ENCODE results near the gene KCNK10.

KCNK10 gene

GRCh38 chr14:88318406-88318805 is 4.7 kb downstream of the KCNK10 start:
- no peaks in the 10 kb centered on the region for H3K4me1 ChIP-seq (ENCODE audit: insufficient read depth, low read length, severe bottlenecking)
- TF ChIP-seq EZH2 (IDR thresholded peaks at IDR 0.05; ENCODE audit: borderline replicate concordance, low read length) (no peak), CTCF (IDR thresholded peaks at IDR 0.05; ENCODE audit: low read length) (no peak)
- no peak overlapping the region for H3K27ac ChIP-seq (ENCODE audit: low read depth, low read length, poor library complexity, severe bottlenecking)
- H3K27me3 ChIP-seq (ENCODE audit: insufficient read depth, low read length), result no peaks in the 10 kb centered on the region
- H3K79me2 ChIP-seq (ENCODE audit: insufficient read depth, low read length), result no peaks in the 10 kb centered on the region
- H3K4me2 ChIP-seq (ENCODE audit: low read length), result no peak overlapping the region
- no peak overlapping the region for H2AFZ ChIP-seq (ENCODE audit: low read length)
- H3K9me2 ChIP-seq (ENCODE audit: low read depth, low read length), result no peaks in the 10 kb centered on the region
- no peaks in the 10 kb centered on the region for H3K36me3 ChIP-seq (ENCODE audit: insufficient read depth, low read length)
- no peaks in the 10 kb centered on the region for H4K20me1 ChIP-seq (ENCODE audit: insufficient read depth, low read length)
- no peaks in the 10 kb centered on the region for H3K9me3 ChIP-seq (ENCODE audit: low read length)
- H3K4me3 ChIP-seq (ENCODE audit: low read depth, low read length, poor library complexity, severe bottlenecking), result no peak overlapping the region
- no peak overlapping the region for H3K9ac ChIP-seq (ENCODE audit: low read length)
- H3F3A ChIP-seq (ENCODE audit: insufficient read depth, low read length), result no peaks in the 10 kb centered on the region

GRCh38 chr14:88316521-88316920 is 6.5 kb downstream of the KCNK10 start:
- Histone ChIP-seq H3K79me2 (ENCODE audit: insufficient read depth, low read length) (no peaks in the 10 kb centered on the region), H3K9me2 (ENCODE audit: low read depth, low read length) (no peaks in the 10 kb centered on the region), H3K4me1 (ENCODE audit: insufficient read depth, low read length, severe bottlenecking) (no peaks in the 10 kb centered on the region), H3F3A (ENCODE audit: insufficient read depth, low read length) (no peaks in the 10 kb centered on the region), H3K27me3 (ENCODE audit: insufficient read depth, low read length) (peaks cover 5% of the 10 kb centered on the region; the same call in 1 of the 2 replicates), H3K9ac (ENCODE audit: low read length) (no peak overlapping the region), H3K9me3 (ENCODE audit: low read length) (no peaks in the 10 kb centered on the region), H3K27ac (ENCODE audit: low read depth, low read length, poor library complexity, severe bottlenecking) (no peak overlapping the region), H4K20me1 (ENCODE audit: insufficient read depth, low read length) (no peaks in the 10 kb centered on the region), H3K4me2 (ENCODE audit: low read length) (no peak overlapping the region), H3K4me3 (ENCODE audit: low read depth, low read length, poor library complexity, severe bottlenecking) (no peak overlapping the region), H3K36me3 (ENCODE audit: insufficient read depth, low read length) (no peaks in the 10 kb centered on the region), H2AFZ (ENCODE audit: low read length) (no peak overlapping the region)
- no peak for TF ChIP-seq CTCF (IDR thresholded peaks at IDR 0.05; ENCODE audit: low read length)
- no peak for TF ChIP-seq EZH2 (IDR thresholded peaks at IDR 0.05; ENCODE audit: borderline replicate concordance, low read length)

GRCh38 chr14:88312257-88312656 is 10.8 kb downstream of the KCNK10 start:
- no peaks in the 10 kb centered on the region for H3K4me1 ChIP-seq (ENCODE audit: insufficient read depth, low read length, severe bottlenecking)
- H3K4me3 ChIP-seq (ENCODE audit: low read depth, low read length, poor library complexity, severe bottlenecking), result no peak overlapping the region
- no peak for TF ChIP-seq EZH2 (IDR thresholded peaks at IDR 0.05; ENCODE audit: borderline replicate concordance, low read length)
- no peak for TF ChIP-seq CTCF (IDR thresholded peaks at IDR 0.05; ENCODE audit: low read length)
- no peaks in the 10 kb centered on the region for H3K9me3 ChIP-seq (ENCODE audit: low read length)
- H3K27ac ChIP-seq (ENCODE audit: low read depth, low read length, poor library complexity, severe bottlenecking), result no peak overlapping the region
- no peak overlapping the region for H2AFZ ChIP-seq (ENCODE audit: low read length)
- no peaks in the 10 kb centered on the region for H4K20me1 ChIP-seq (ENCODE audit: insufficient read depth, low read length)
- H3K36me3 ChIP-seq (ENCODE audit: insufficient read depth, low read length), result no peaks in the 10 kb centered on the region
- no peaks in the 10 kb centered on the region for H3F3A ChIP-seq (ENCODE audit: insufficient read depth, low read length)
- peaks cover 5% of the 10 kb centered on the region; the same call in 1 of the 2 replicates for H3K27me3 ChIP-seq (ENCODE audit: insufficient read depth, low read length)
- H3K9ac ChIP-seq (ENCODE audit: low read length), result no peak overlapping the region
- no peaks in the 10 kb centered on the region for H3K79me2 ChIP-seq (ENCODE audit: insufficient read depth, low read length)
- H3K4me2 ChIP-seq (ENCODE audit: low read length), result no peak overlapping the region
- no peaks in the 10 kb centered on the region for H3K9me2 ChIP-seq (ENCODE audit: low read depth, low read length)

All from OCI-LY1 (cell line).